Vagina (tissue), 2 donors: Measurements from ENCODE around the gene RGS18.

ENCODE experiments used
- CTCF ChIP-seq, 3 experiments: fragments of 450-650 bp in 2 of 3; fragments of 200-600 bp in 1 of 3; sonication (generic) in 1 of 3; IDR thresholded peaks; one replicate each; pipeline ENCODE4 v1.5.1; 2017 to 2019; ENCODE audit warnings: antibody characterized with exemption in 3 of 3, mild to moderate bottlenecking in 2 of 3, moderate library complexity in 2 of 3
- POLR2A ChIP-seq, 2 donors: fragments of 450-650 bp; IDR thresholded peaks; one replicate each; pipeline ENCODE4 v1.6.1; 2017; ENCODE audit warnings: antibody characterized with exemption in 2 of 2, mild to moderate bottlenecking in 2 of 2, moderate library complexity in 2 of 2

DNA sequence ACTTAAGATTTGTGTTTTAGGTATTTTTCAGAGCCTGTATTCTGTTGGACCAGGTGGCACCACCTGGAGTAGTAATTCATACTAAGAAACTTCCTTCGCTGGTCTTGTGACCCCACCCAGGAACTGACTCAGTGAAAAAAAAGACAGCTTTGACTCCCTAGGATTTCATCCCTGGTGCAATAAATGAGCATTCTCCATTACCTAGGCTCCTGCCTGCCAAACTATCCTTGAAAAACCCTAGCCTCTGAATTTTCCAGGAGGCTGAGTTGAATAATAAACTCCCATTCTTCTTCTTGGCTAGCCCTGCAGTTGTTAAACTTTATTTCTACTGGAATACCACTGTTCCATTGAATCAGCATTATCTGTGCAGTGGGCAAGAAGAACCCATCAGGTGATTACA is 10.6 kb upstream of the RGS18 start:
- TF ChIP-seq POLR2A (IDR thresholded peaks at IDR 0.05) (no peak), CTCF (IDR thresholded peaks at IDR 0.05) (no peak)
